ENCODE measurements around the gene RIMS1. TPM values are rescaled to one million over a fixed set of nuclear protein-coding genes. Genes with fewer than 3 reads are reported as not detected.

Gene RIMS1
- total RNA-seq, 2 experiments from 2014 or later = not detected

GRCh38 chr6:72048080-72048479 is 161.7 kb downstream of the RIMS1 start:
- Mint-ChIP-seq H3K27ac (no peak overlapping the region), H3K4me1 (no peaks in the 10 kb centered on the region), H3K27me3 (no peaks in the 10 kb centered on the region), H3K4me3 (no peak overlapping the region), H3K36me3 (ENCODE audit: low read depth) (no peaks in the 10 kb centered on the region), H3K9me3 (ENCODE audit: low read depth) (no peaks in the 10 kb centered on the region)
- intact Hi-C loops (cut with DNase I, micrococcal nuclease) = no loop called here
- POLR2A ChIA-PET = interaction anchor here (0.6 kb wide), 1 partner anchor 404 kb away, joined by 3 read pairs; no protein-coding TSS in a partner anchor
- CTCF ChIA-PET = no interaction called here
- no peak for ATAC-seq
- DNase-seq = no peak

GRCh38 chr6:72049376-72049775 is 163.0 kb downstream of the RIMS1 start:
- no peaks in the 10 kb centered on the region for H3K27me3 Mint-ChIP-seq
- H3K27ac Mint-ChIP-seq = no peak overlapping the region
- ChIA-PET CTCF (no interaction called here), POLR2A (no interaction called here)
- H3K4me3 Mint-ChIP-seq = no peak overlapping the region
- H3K4me1 Mint-ChIP-seq = no peaks in the 10 kb centered on the region
- intact Hi-C loops (cut with DNase I, micrococcal nuclease) = no loop called here
- H3K9me3 Mint-ChIP-seq (ENCODE audit: low read depth) = peaks cover 3% of the 10 kb centered on the region
- ATAC-seq (no peak), DNase-seq (no peak)
- H3K36me3 Mint-ChIP-seq (ENCODE audit: low read depth) = no peaks in the 10 kb centered on the region

- intact Hi-C loops (cut with DNase I, micrococcal nuclease) = no loop called here
- Mint-ChIP-seq H3K9me3 (ENCODE audit: low read depth) (peaks cover 4% of the 10 kb centered on the region), H3K4me3 (no peak overlapping the region), H3K27ac (no peak overlapping the region), H3K36me3 (ENCODE audit: low read depth) (no peaks in the 10 kb centered on the region), H3K4me1 (no peaks in the 10 kb centered on the region), H3K27me3 (no peaks in the 10 kb centered on the region)
- ChIA-PET POLR2A (no interaction called here), CTCF (no interaction called here)
- ATAC-seq (no peak), DNase-seq (no peak)
Measured at GRCh38 chr6:72061286-72061685, 174.9 kb downstream of the RIMS1 start.

- intact Hi-C loops (cut with DNase I, micrococcal nuclease) = no loop called here
- POLR2A ChIA-PET = no interaction called here
- no peaks in the 10 kb centered on the region for H3K27me3 Mint-ChIP-seq
- no peak overlapping the region for H3K4me3 Mint-ChIP-seq
- ATAC-seq (no peak), DNase-seq (no peak)
- H3K9me3 Mint-ChIP-seq (ENCODE audit: low read depth) = peaks cover 4% of the 10 kb centered on the region
- no peak overlapping the region for H3K27ac Mint-ChIP-seq
- H3K4me1 Mint-ChIP-seq = no peaks in the 10 kb centered on the region
- H3K36me3 Mint-ChIP-seq (ENCODE audit: low read depth) = no peaks in the 10 kb centered on the region
- CTCF ChIA-PET = no interaction called here
Measured at GRCh38 chr6:72064399-72064975, 178.1 kb downstream of the RIMS1 start.

GRCh38 chr6:72078096-72078495 is 191.7 kb downstream of the RIMS1 start:
- H3K4me1 Mint-ChIP-seq = no peaks in the 10 kb centered on the region
- CTCF ChIA-PET = no interaction called here
- intact Hi-C loops (cut with DNase I, micrococcal nuclease) = no loop called here
- ATAC-seq = no peak
- no peak for DNase-seq
- no peaks in the 10 kb centered on the region for H3K9me3 Mint-ChIP-seq (ENCODE audit: low read depth)
- no peak overlapping the region for H3K4me3 Mint-ChIP-seq
- no peak overlapping the region for H3K27ac Mint-ChIP-seq
- H3K27me3 Mint-ChIP-seq = no peaks in the 10 kb centered on the region
- H3K36me3 Mint-ChIP-seq (ENCODE audit: low read depth) = no peaks in the 10 kb centered on the region
- POLR2A ChIA-PET = no interaction called here

- intact Hi-C loops (cut with DNase I, micrococcal nuclease) = loop anchor here in 1 of 2 experiments (5.0 kb wide), 1 partner anchor 458 kb away; no protein-coding TSS in a partner anchor
- POLR2A ChIA-PET = no interaction called here
- no peak overlapping the region for H3K4me3 Mint-ChIP-seq
Measured at GRCh38 chr6:72080260-72080941, 194.1 kb downstream of the RIMS1 start.

GRCh38 chr6:72081871-72082270 is 195.5 kb downstream of the RIMS1 start:
- Mint-ChIP-seq H3K36me3 (ENCODE audit: low read depth) (no peaks in the 10 kb centered on the region), H3K27me3 (peaks cover 2% of the 10 kb centered on the region), H3K4me3 (no peak overlapping the region), H3K4me1 (no peaks in the 10 kb centered on the region), H3K27ac (no peak overlapping the region), H3K9me3 (ENCODE audit: low read depth) (no peaks in the 10 kb centered on the region)
- CTCF ChIA-PET = no interaction called here
- POLR2A ChIA-PET = no interaction called here
- intact Hi-C loops (cut with DNase I, micrococcal nuclease) = loop anchor here in 1 of 2 experiments (5.0 kb wide), 1 partner anchor 460 kb away; no protein-coding TSS in a partner anchor
- no peak for ATAC-seq
- no peak for DNase-seq

More at GRCh38 chr6:72080260-72080941, 194.1 kb downstream of the RIMS1 start:
- no peak for DNase-seq
- Mint-ChIP-seq H3K27me3 (peaks cover 2% of the 10 kb centered on the region), H3K4me1 (no peaks in the 10 kb centered on the region), H3K36me3 (ENCODE audit: low read depth) (no peaks in the 10 kb centered on the region), H3K9me3 (ENCODE audit: low read depth) (no peaks in the 10 kb centered on the region), H3K27ac (no peak overlapping the region)
- ATAC-seq = no peak
- CTCF ChIA-PET = no interaction called here

GRCh38 chr6:72083976-72084375 is 197.6 kb downstream of the RIMS1 start:
- Mint-ChIP-seq H3K4me3 (no peak overlapping the region), H3K4me1 (no peaks in the 10 kb centered on the region), H3K9me3 (ENCODE audit: low read depth) (no peaks in the 10 kb centered on the region), H3K27me3 (peaks cover 2% of the 10 kb centered on the region), H3K36me3 (ENCODE audit: low read depth) (no peaks in the 10 kb centered on the region), H3K27ac (no peak overlapping the region)
- CTCF ChIA-PET = no interaction called here
- DNase-seq = no peak
- POLR2A ChIA-PET = no interaction called here
- no peak for ATAC-seq
- intact Hi-C loops (cut with DNase I, micrococcal nuclease) = loop anchor here (1.0 to 5.0 kb wide), 3 partner anchors 462 to 699 kb away; no protein-coding TSS in a partner anchor

GRCh38 chr6:72084992-72085569 is 198.7 kb downstream of the RIMS1 start:
- intact Hi-C loops (cut with DNase I, micrococcal nuclease) = loop anchor here (1.0 to 5.0 kb wide), 5 partner anchors 463 to 701 kb away; no protein-coding TSS in a partner anchor
- CTCF ChIA-PET = interaction anchor here (0.6 to 1.2 kb wide), 2 partner anchors 517 to 551 kb away, joined by 3 to 4 read pairs; no protein-coding TSS in a partner anchor

GRCh38 chr6:72094506-72094905 is 208.2 kb downstream of the RIMS1 start:
- H3K9me3 Mint-ChIP-seq (ENCODE audit: low read depth) = no peaks in the 10 kb centered on the region
- ATAC-seq (no peak), DNase-seq (no peak)
- CTCF ChIA-PET = no interaction called here
- no peak overlapping the region for H3K4me3 Mint-ChIP-seq
- H3K27me3 Mint-ChIP-seq = no peaks in the 10 kb centered on the region
- intact Hi-C loops (cut with DNase I, micrococcal nuclease) = no loop called here
- POLR2A ChIA-PET = interaction anchor here (0.6 kb wide), 1 partner anchor 27 kb away, joined by 3 read pairs; no protein-coding TSS in a partner anchor
- H3K36me3 Mint-ChIP-seq (ENCODE audit: low read depth) = no peaks in the 10 kb centered on the region
- no peaks in the 10 kb centered on the region for H3K4me1 Mint-ChIP-seq
- no peak overlapping the region for H3K27ac Mint-ChIP-seq

More at GRCh38 chr6:72084992-72085569, 198.7 kb downstream of the RIMS1 start:
- POLR2A ChIA-PET = no interaction called here
- Mint-ChIP-seq H3K36me3 (ENCODE audit: low read depth) (no peaks in the 10 kb centered on the region), H3K27me3 (peaks cover 2% of the 10 kb centered on the region), H3K27ac (no peak overlapping the region), H3K4me1 (no peaks in the 10 kb centered on the region), H3K9me3 (ENCODE audit: low read depth) (no peaks in the 10 kb centered on the region), H3K4me3 (no peak overlapping the region)
- DNase-seq (no peak), ATAC-seq (no peak)

- Mint-ChIP-seq H3K27ac (no peak overlapping the region), H3K4me1 (no peaks in the 10 kb centered on the region), H3K36me3 (ENCODE audit: low read depth) (no peaks in the 10 kb centered on the region), H3K9me3 (ENCODE audit: low read depth) (no peaks in the 10 kb centered on the region), H3K4me3 (no peak overlapping the region), H3K27me3 (no peaks in the 10 kb centered on the region)
- intact Hi-C loops (cut with DNase I, micrococcal nuclease) = loop anchor here in 1 of 2 experiments (10.0 kb wide), 1 partner anchor 118 kb away; no protein-coding TSS in a partner anchor
- ATAC-seq (no peak), DNase-seq (no peak)
- ChIA-PET POLR2A (no interaction called here), CTCF (no interaction called here)
Measured at GRCh38 chr6:72102561-72102960, 216.2 kb downstream of the RIMS1 start.

- intact Hi-C loops (cut with DNase I, micrococcal nuclease) = no loop called here
- Mint-ChIP-seq H3K4me3 (no peak overlapping the region), H3K27ac (no peak overlapping the region), H3K4me1 (no peaks in the 10 kb centered on the region), H3K27me3 (no peaks in the 10 kb centered on the region), H3K9me3 (ENCODE audit: low read depth) (peaks cover 4% of the 10 kb centered on the region), H3K36me3 (ENCODE audit: low read depth) (no peaks in the 10 kb centered on the region)
- POLR2A ChIA-PET = no interaction called here
- ATAC-seq (no peak), DNase-seq (no peak)
- CTCF ChIA-PET = no interaction called here
Measured at GRCh38 chr6:72111611-72112010, 225.3 kb downstream of the RIMS1 start.
